Aorta (tissue), 5 donors: ENCODE results near the gene C19orf47. TPM values are rescaled to one million over a fixed set of nuclear protein-coding genes. Genes with fewer than 3 reads are reported as not detected.

ENCODE experiments used
- ATAC-seq: fragments of 200-7000 bp; cut with Tn5 transposase; one replicate; pipeline ENCODE4 v1.9.1; 2022; ENCODE audit warnings: moderate library complexity; ENCODE audit not compliant: low FRiP score
- DNase-seq, 2 donors: peaks; one replicate each; pipeline ENCODE4 v3.0.0-alpha.2; 2020
- H3K27ac ChIP-seq, 2 donors: one replicate each; pipeline ENCODE4 v1.5.1; 2013; ENCODE audit warnings: low read length in 2 of 2, mild to moderate bottlenecking in 2 of 2, moderate library complexity in 2 of 2, control low read depth in 1 of 2, inconsistent platforms in 1 of 2, low read depth in 1 of 2
- H3K27me3 ChIP-seq, 2 donors: one replicate each; pipeline ENCODE4 v1.6.1; 2013; ENCODE audit warnings: control low read depth in 1 of 2, low read length in 1 of 2, mild to moderate bottlenecking in 1 of 2, moderate library complexity in 1 of 2; ENCODE audit not compliant: insufficient read depth in 2 of 2, control insufficient read depth in 1 of 2
- H3K36me3 ChIP-seq, 2 donors: one replicate each; pipeline ENCODE4 v1.6.1; 2013; ENCODE audit warnings: control low read depth in 1 of 2, low read length in 1 of 2, mild to moderate bottlenecking in 1 of 2; ENCODE audit not compliant: insufficient read depth in 2 of 2, control insufficient read depth in 1 of 2
- H3K4me1 ChIP-seq, 2 donors: one replicate each; pipeline ENCODE4 v1.6.1; 2013; ENCODE audit warnings: low read length in 2 of 2, control low read depth in 1 of 2, mild to moderate bottlenecking in 1 of 2, moderate library complexity in 1 of 2; ENCODE audit not compliant: insufficient read depth in 2 of 2, control insufficient read depth in 1 of 2
- H3K4me3 ChIP-seq, 2 donors: one replicate each; pipeline ENCODE4 v1.5.1; 2013; ENCODE audit warnings: low read length in 2 of 2, control low read depth in 1 of 2, mild to moderate bottlenecking in 1 of 2
- H3K9me3 ChIP-seq: one replicate; pipeline ENCODE4 v1.6.1; 2013; ENCODE audit warnings: mild to moderate bottlenecking, low read length; ENCODE audit not compliant: control insufficient read depth
- WGBS, 2 donors: extraction: QIAGEN DNeasy Blood & Tissue Kit; methylation state at CpG; one replicate each; pipeline ENCODE4 v1.1.7; 2013; 5-methylcytosine and 5-hydroxymethylcytosine counted together
- intact Hi-C, 2 donors: fragments of 100-400 bp; cut with DNase I; formaldehyde crosslinking; loops; one replicate each; pipeline versions ENCODE4 v1.14.2 to v1.15.0; 2022
- long read RNA-seq, 2 donors: library from polyadenylated mRNA; unstranded; transcript quantifications; one replicate each; pipeline ENCODE4 v2.0.0, GENCODE V29; 2020 to 2021
- polyA plus RNA-seq, 2 donors: library from polyadenylated mRNA; stranded (reverse); fragments of 200-250 nt; gene quantifications; one replicate each; pipeline ENCODE4 v1.2.3, GENCODE V29; 2013
- total RNA-seq, 2 donors: library from RNA; stranded (reverse); fragmentation: NEBNext Ultra II Directional; extraction: Animal tissue kit (Norgen Biotek cat#: 25700); gene quantifications; one replicate each; pipeline ENCODE4 v1.2.1, GENCODE V29; 2021
- donor health status: healthy with polysubstance abuse.
- donor health status: Bipolar disorder and iron deficiency.
- donor health status: DM: no; HTN: no; CAD: no.
- donor health status: DM: no; HTN: no; CAD: no.
- donor health status: DM: yes; HTN: yes; CAD: no.

C19orf47 gene, protein sequence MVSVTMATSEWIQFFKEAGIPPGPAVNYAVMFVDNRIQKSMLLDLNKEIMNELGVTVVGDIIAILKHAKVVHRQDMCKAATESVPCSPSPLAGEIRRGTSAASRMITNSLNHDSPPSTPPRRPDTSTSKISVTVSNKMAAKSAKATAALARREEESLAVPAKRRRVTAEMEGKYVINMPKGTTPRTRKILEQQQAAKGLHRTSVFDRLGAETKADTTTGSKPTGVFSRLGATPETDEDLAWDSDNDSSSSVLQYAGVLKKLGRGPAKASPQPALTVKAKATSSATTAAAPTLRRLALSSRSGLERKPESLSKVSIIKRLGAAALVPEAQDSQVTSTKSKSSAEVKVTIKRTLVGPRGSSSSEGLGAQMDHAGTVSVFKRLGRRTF
- total RNA-seq: 10 to 100 TPM; 16.9 to 22.3 TPM
- polyA plus RNA-seq: 10 to 100 TPM; 11.3 to 20.5 TPM
- long read RNA-seq, donor 1, transcript C19orf47-202 (9 exons, 2,126 nt): major isoform, 5 of 25 reads
- long read RNA-seq, donor 1, partial matches to known transcripts: 11 of 25 reads
- long read RNA-seq, donor 1, other reads (novel, unspliced or antisense): 9 of 25 reads
- long read RNA-seq, donor 2, partial matches to known transcripts: 1 of 3 reads
- long read RNA-seq, donor 2, other reads (novel, unspliced or antisense): 2 of 3 reads

DNA sequence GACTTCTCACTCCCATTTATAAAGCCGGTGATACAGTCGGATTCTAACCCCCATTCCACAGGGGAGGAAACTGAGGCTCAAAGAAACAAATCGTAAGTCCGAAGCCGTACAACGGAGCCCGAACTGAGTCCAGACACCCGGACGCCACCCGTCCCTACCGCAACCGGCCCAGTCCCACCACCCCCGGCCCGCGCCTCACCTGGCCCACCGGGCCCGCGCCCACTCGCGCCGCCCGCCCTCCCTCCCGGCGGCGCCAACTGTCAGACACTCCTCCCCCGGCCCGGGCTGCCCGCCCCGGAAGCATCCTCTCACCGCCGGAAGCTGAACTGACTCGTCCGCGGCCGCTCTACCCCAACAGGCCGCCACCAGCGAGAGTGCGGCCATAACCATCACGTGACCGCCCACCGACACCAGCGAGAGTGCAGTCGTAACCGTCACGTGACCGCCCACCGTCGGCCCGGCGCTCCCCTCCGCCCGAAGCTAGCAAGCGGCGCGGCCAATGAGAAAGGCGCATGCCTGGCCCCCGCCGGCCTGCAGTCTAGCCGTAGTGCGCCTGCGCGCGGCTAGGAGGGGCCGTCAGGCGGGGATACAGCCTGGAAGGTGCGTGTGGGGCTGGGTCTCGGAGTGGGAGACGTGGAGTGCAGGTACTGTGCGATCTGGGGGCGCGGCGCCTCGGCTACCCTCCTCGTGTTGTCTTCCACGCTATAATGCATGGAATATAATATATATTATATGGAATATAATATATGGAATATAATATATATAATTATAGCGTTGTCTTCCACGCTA, at the start of gene C19orf47, which contains the start of gene PLD3:
Gene C19orf47 (minus strand): TSS at position 273 of the 789 bp plus-strand sequence. CDS start 6,540 bp downstream, outside the sequence.
Gene PLD3 (plus strand): TSS at position 571 of the 789 bp plus-strand sequence. CDS start 17,789 bp downstream, outside the sequence.
- peak; percentile 100 for DNase-seq
- H3K4me1 ChIP-seq: peaks cover 0 to 4% of the 10 kb centered on the region in 2 donors
- no peaks in the 10 kb centered on the region for H3K36me3 ChIP-seq
- H3K9me3 ChIP-seq: no peaks in the 10 kb centered on the region
- H3K27me3 ChIP-seq: no peaks in the 10 kb centered on the region
- intact Hi-C loops: loop anchor here in 1 of 2 donors (1.0 to 5.0 kb wide), 4 partner anchors 54 to 254 kb away; partner anchors contain the start of gene LTBP4
- peak within 1 kb of the TSS; percentile 50 to 74 for H3K4me3 ChIP-seq
- peak within 1 kb of the TSS in 1 of 2 donors; percentile 49 for H3K27ac ChIP-seq
- peak; percentile 99 for ATAC-seq
- 0% methylated on average over 61 to 77 of the region's 77 CpGs for WGBS, 2 donors

DNA sequence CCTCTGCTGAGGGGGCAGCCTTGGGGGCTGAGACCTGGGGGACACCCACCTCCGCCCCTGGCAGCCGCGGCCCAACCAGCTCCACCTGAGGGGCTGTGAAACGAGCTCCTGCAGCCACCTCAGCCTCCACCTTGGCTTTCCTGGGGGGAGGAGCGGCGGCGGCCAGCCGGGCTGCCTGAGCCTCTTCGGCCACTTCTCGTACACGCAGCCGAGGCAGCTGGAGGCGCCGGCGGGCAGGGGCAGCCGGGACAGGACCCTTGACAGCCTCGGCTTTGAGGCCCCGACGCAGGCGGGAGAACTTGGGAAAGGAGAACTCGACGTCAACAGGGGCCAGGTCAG, 49.3 kb upstream of the C19orf47 start:
- ATAC-seq (no peak), DNase-seq (no peak)
- Histone ChIP-seq H3K27ac (no peak overlapping the region), H3K27me3 (no peaks in the 10 kb centered on the region), H3K9me3 (no peaks in the 10 kb centered on the region), H3K4me1 (no peaks in the 10 kb centered on the region), H3K4me3 (no peak overlapping the region), H3K36me3 (no peaks in the 10 kb centered on the region)
- WGBS, 2 donors: 93 to 94% methylated on average over 15 to 22 of the region's 22 CpGs
- intact Hi-C loops: no loop called here

DNA sequence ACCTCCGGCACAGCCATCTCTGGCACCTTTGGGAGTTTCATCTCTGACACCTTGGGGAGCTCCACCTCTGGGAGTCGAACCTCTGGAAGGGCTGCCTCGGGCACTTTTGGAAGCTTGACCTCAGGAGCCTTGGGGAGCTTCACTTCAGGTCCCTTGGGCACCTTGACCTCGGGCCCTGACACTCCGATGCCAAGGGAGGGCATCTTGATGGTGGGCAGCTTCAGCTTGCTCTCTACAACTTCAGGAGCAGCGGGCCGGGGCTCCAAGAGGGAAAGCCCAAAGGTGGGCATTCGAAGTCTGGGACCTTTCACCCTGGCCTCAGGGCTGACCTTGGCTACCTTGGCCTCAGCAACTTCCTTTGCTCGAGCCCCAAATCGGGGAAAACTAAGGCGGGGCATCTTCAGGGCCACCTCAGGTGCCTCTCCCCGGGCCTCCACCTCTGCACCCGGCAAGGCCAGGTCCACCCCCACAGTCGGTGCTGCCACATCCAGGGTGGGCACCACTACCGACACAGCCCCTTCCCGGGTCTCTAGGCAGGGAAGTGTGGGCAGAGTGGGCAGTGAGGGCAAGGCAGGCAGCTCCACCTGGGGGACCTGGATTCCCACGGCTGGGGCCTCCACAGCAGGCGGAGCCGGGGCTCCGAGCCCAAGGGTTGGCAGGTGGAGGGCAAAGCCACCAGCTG, 48.8 kb upstream of the C19orf47 start:
- no peaks in the 10 kb centered on the region for H3K9me3 ChIP-seq
- intact Hi-C loops: no loop called here
- H3K27me3 ChIP-seq: no peaks in the 10 kb centered on the region
- no peak overlapping the region for H3K4me3 ChIP-seq
- WGBS, 2 donors: 91 to 93% methylated on average over 17 to 20 of the region's 20 CpGs
- no peaks in the 10 kb centered on the region for H3K4me1 ChIP-seq
- no peaks in the 10 kb centered on the region for H3K36me3 ChIP-seq
- no peak for DNase-seq
- H3K27ac ChIP-seq: no peak overlapping the region
- ATAC-seq: no peak

DNA sequence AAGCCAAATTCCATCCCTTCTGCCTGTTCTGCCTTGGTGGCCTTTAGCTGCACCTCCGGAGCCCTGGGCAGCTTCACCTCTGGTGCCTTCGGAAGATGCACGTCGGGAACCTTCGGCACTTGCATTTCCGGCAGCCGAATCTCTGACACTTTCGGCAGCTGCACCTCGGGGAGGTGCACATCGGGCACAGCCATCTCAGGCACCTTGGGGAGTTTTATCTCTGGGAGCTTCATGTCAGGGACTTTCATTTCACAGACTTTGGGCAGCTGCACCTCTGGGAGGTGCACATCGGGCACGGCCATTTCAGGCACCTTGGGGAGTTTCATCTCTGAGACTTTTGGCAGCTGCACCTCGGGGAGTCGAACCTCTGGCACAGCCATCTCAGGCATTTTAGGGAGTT, 47.8 kb upstream of the C19orf47 start:
- no peak for ATAC-seq

DNA sequence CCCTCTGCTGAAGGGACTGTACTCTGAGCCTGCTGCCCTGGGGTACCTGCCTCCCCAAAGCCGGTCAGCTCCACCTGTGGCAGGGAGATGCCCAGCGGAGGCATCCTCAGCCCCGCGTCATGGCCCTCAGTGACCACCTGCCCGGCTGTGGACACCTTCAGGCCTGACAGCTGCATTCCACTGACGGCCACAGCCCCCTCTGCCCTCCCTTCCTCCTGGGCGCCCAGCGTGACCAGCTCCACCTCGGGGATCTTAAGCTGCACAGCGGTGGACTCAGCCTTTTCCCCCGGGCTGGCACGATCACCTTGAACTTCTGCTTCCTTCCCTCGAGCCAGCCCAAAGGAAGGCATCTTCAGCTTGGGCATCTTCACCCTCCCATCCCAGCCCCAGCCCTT, 46.6 kb upstream of the C19orf47 start:
- Histone ChIP-seq H3K4me3 (no peak overlapping the region), H3K4me1 (no peaks in the 10 kb centered on the region), H3K27ac (no peak overlapping the region), H3K27me3 (no peaks in the 10 kb centered on the region), H3K36me3 (no peaks in the 10 kb centered on the region), H3K9me3 (no peaks in the 10 kb centered on the region)
- DNase-seq (no peak), ATAC-seq (no peak)
- intact Hi-C loops: no loop called here
- WGBS, 2 donors: 74 to 83% methylated on average over 11 to 13 of the region's 13 CpGs

More for the DNA sequence above, 47.8 kb upstream of the C19orf47 start:
- Histone ChIP-seq H3K36me3 (no peaks in the 10 kb centered on the region), H3K4me1 (no peaks in the 10 kb centered on the region), H3K27me3 (no peaks in the 10 kb centered on the region), H3K9me3 (no peaks in the 10 kb centered on the region), H3K4me3 (no peak overlapping the region), H3K27ac (no peak overlapping the region)
- WGBS, 2 donors: 85 to 86% methylated on average over 14 of the region's 14 CpGs
- intact Hi-C loops: no loop called here
- no peak for DNase-seq

DNA sequence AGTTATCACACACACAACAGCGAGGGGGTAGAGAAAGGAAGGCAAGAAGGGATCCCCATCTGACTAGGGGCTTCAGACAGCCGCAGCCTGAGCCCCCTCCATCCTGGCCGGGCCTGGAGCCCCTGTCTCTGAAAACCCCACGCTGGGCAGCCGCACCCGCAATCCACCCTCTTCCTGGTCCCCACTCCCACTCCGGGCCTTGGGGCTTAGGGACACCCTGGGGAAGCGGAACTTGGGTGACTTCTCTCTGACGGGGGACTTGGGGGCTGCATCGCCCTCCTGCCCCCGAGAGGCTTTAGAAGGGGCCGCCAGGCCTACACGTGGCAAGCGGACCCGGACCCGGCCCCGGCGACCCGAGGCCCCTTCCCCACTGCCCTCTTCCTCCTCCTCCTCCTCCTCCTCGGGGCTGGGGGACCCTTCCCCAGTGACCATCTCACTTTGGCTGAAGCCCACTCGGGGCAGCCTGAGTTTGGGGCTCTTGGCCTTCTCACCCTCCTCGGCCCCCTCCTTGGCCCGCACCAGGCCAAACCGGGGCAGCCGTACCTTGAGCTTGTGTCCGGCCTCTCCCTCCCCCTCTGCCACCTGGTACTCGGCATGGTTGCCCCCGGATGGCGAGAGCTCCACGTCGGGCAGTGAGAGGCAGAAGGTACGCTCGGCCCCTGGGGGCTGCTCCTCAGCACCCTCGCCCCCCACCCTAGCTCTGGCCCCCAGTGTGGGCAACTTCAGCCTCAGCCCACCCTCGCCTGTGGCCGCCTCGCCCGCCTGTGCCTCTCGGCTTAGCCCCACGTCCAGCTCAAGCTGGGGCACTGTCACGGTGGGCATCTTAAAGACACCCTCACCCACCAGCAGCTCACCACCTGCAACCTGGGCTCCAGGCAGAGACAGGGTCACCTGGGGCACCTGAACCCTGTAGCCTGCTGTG, 46.0 kb upstream of the C19orf47 start:
- ATAC-seq (no peak), DNase-seq (no peak)
- Histone ChIP-seq H3K27ac (no peak overlapping the region), H3K4me3 (no peak overlapping the region), H3K9me3 (no peaks in the 10 kb centered on the region), H3K27me3 (no peaks in the 10 kb centered on the region), H3K36me3 (no peaks in the 10 kb centered on the region), H3K4me1 (no peaks in the 10 kb centered on the region)
- WGBS, 2 donors: 90 to 91% methylated on average over 40 to 41 of the region's 41 CpGs
- intact Hi-C loops: no loop called here

DNA sequence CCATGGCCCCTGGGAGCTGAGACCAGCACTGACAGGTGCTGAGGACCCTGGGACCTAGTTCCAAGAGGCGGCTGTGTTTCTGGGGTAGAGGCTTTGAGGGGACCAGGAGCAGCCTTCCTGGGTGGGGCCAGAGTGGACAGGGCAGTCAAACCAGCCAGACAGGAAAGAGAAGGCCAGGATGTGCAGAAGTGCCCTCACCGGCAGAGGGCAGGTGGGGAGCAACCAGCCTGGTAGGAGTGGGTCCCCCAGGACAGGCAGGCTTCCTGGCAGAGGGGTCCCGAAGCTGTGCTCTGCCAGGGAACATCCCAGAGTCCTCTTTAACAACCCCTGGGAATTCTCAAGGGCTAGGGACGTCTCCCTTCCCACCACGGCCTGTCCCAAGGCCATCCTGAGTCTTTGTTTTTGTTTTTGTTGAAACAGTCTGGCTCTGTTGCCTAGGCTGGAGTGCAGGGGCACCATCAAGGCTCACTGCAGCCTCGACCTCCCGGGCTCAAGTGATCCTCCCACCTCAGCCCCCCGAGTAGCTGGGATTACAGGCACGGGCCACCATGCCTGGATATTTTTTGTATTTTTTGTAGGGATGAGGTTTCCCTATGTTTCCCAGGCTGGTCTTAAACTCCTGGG, 44.8 kb upstream of the C19orf47 start:
- no peak overlapping the region for H3K4me3 ChIP-seq
- intact Hi-C loops: no loop called here
- no peaks in the 10 kb centered on the region for H3K36me3 ChIP-seq
- H3K4me1 ChIP-seq: no peaks in the 10 kb centered on the region
- DNase-seq: no peak
- H3K9me3 ChIP-seq: no peaks in the 10 kb centered on the region
- no peaks in the 10 kb centered on the region for H3K27me3 ChIP-seq
- WGBS, 2 donors: 54 to 60% methylated on average over 9 of the region's 9 CpGs
- H3K27ac ChIP-seq: no peak overlapping the region
- ATAC-seq: peak; percentile 19
